DMS53 treated with DMSO at 0.1 percent for 48 hours (cell line): ENCODE results near the gene SPG11.
A peak's percentile ranks its signal among the peaks of the same experiment; 100 is the strongest.

Source experiments
- DNase-seq: peaks from one replicate; lab custom pipeline; 2025; ENCODE audit not compliant: unreplicated experiment; lab: John Stamatoyannopoulos, UW

Gene SPG11

GRCh38 chr15:44682809-44683682, 19.6 kb upstream of the SPG11 start:
- DNase-seq = peak; percentile 50

- DNase-seq = no peak
Measured at GRCh38 chr15:44682211-44682610, 18.7 kb upstream of the SPG11 start.

- no peak for DNase-seq
Measured at GRCh38 chr15:44676676-44677075, 13.2 kb upstream of the SPG11 start.

- no peak for DNase-seq
Measured at GRCh38 chr15:44675911-44676310, 12.4 kb upstream of the SPG11 start.

- no peak for DNase-seq
Measured at GRCh38 chr15:44673639-44674038, 10.2 kb upstream of the SPG11 start.

GRCh38 chr15:44670087-44670950, 6.9 kb upstream of the SPG11 start:
- DNase-seq = no peak

- no peak for DNase-seq
Measured at GRCh38 chr15:44668921-44669320, 5.5 kb upstream of the SPG11 start.

GRCh38 chr15:44667039-44667360, 3.5 kb upstream of the SPG11 start:
- no peak for DNase-seq

- no peak for DNase-seq
Measured at GRCh38 chr15:44666210-44667038, 3.0 kb upstream of the SPG11 start.

- peak; percentile 43 for DNase-seq
Measured at GRCh38 chr15:44662478-44663409, 718 bp downstream of the SPG11 start.

GRCh38 chr15:44661576-44661975, 1.9 kb downstream of the SPG11 start:
- no peak for DNase-seq

- DNase-seq = no peak
Measured at GRCh38 chr15:44659056-44659455, 4.4 kb downstream of the SPG11 start.

GRCh38 chr15:44657378-44657777, 6.1 kb downstream of the SPG11 start:
- DNase-seq = no peak

- no peak for DNase-seq
Measured at GRCh38 chr15:44656913-44657312, 6.5 kb downstream of the SPG11 start.

GRCh38 chr15:44656298-44656697, 7.2 kb downstream of the SPG11 start:
- no peak for DNase-seq

- DNase-seq = no peak
Measured at GRCh38 chr15:44654858-44655257, 8.6 kb downstream of the SPG11 start.

- DNase-seq = no peak
Measured at GRCh38 chr15:44647637-44648036, 15.8 kb downstream of the SPG11 start.

- no peak for DNase-seq
Measured at GRCh38 chr15:44647036-44647435, 16.4 kb downstream of the SPG11 start.

GRCh38 chr15:44646460-44646859, 17.0 kb downstream of the SPG11 start:
- no peak for DNase-seq

GRCh38 chr15:44641651-44642050, 21.8 kb downstream of the SPG11 start:
- DNase-seq = no peak
